Measurements from ENCODE around the gene CFAP57. TPM values are rescaled to one million over a fixed set of nuclear protein-coding genes. Genes with fewer than 3 reads are reported as not detected.

Gene CFAP57
- total RNA-seq, 1 donor from 2014 or later = not detected

- TF ChIP-seq, protein P1, sequence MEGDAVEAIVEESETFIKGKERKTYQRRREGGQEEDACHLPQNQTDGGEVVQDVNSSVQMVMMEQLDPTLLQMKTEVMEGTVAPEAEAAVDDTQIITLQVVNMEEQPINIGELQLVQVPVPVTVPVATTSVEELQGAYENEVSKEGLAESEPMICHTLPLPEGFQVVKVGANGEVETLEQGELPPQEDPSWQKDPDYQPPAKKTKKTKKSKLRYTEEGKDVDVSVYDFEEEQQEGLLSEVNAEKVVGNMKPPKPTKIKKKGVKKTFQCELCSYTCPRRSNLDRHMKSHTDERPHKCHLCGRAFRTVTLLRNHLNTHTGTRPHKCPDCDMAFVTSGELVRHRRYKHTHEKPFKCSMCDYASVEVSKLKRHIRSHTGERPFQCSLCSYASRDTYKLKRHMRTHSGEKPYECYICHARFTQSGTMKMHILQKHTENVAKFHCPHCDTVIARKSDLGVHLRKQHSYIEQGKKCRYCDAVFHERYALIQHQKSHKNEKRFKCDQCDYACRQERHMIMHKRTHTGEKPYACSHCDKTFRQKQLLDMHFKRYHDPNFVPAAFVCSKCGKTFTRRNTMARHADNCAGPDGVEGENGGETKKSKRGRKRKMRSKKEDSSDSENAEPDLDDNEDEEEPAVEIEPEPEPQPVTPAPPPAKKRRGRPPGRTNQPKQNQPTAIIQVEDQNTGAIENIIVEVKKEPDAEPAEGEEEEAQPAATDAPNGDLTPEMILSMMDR (IDR thresholded peaks at IDR 0.05; ENCODE audit: insufficient read depth, low read length, severe bottlenecking) = no peak
- Histone ChIP-seq H3K27me3 (ENCODE audit: control insufficient read depth, insufficient read depth, low read length) (no peaks in the 10 kb centered on the region), H3K4me3 (ENCODE audit: low read depth, low read length) (no peak overlapping the region), H3K36me3 (ENCODE audit: control insufficient read depth, insufficient read depth, low read length) (no peaks in the 10 kb centered on the region)
- FAIRE-seq = no peak
- DNase-seq (ENCODE audit: low read depth) = no peak
Measured at GRCh38 chr1:43246466-43247213, 74.5 kb downstream of the CFAP57 start.

DNA sequence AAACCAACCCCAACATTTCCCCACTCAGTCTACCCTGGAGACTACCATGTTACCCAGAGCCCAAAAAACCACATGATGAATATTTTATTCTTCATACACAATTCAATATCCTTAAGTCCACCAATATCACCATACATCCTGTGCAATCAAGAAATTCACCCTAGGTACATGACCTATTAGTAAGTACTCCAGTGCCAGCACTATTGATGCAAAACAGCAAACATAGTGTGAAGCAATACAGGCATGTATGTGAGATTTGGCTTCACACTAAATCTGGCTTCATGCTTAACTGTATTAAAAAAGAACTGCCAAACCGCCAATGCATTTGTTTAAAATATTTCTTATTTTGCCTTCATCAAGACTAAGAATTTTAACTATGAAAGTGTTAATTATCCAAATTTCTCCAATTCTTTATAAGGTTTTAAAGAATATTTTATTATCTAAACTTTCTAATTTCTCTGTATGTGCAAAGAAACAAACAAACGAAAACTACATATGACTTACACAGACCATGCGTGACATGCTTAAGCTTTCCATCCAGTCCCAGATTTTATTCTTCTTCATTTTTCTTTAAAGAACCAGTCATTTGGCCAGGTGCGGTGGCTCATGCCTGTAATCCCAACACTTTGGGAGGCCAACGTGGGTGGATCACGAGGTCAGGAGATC lies 75.3 kb downstream of the CFAP57 start:
- no peaks in the 10 kb centered on the region for H3K36me3 ChIP-seq (ENCODE audit: control insufficient read depth, insufficient read depth, low read length)
- FAIRE-seq (no peak), DNase-seq (ENCODE audit: low read depth) (no peak)
- TF ChIP-seq, protein P1 (IDR thresholded peaks at IDR 0.05; ENCODE audit: insufficient read depth, low read length, severe bottlenecking) = no peak
- no peak overlapping the region for H3K4me3 ChIP-seq (ENCODE audit: low read depth, low read length)
- H3K27me3 ChIP-seq (ENCODE audit: control insufficient read depth, insufficient read depth, low read length) = peaks cover 1% of the 10 kb centered on the region

- FAIRE-seq (no peak), DNase-seq (ENCODE audit: low read depth) (no peak)
- Histone ChIP-seq H3K36me3 (ENCODE audit: control insufficient read depth, insufficient read depth, low read length) (no peaks in the 10 kb centered on the region), H3K4me3 (ENCODE audit: low read depth, low read length) (no peak overlapping the region), H3K27me3 (ENCODE audit: control insufficient read depth, insufficient read depth, low read length) (peaks cover 1% of the 10 kb centered on the region)
- TF ChIP-seq, protein P1 (IDR thresholded peaks at IDR 0.05; ENCODE audit: insufficient read depth, low read length, severe bottlenecking) = no peak
Measured at GRCh38 chr1:43250351-43250761, 78.2 kb downstream of the CFAP57 start.

DNA sequence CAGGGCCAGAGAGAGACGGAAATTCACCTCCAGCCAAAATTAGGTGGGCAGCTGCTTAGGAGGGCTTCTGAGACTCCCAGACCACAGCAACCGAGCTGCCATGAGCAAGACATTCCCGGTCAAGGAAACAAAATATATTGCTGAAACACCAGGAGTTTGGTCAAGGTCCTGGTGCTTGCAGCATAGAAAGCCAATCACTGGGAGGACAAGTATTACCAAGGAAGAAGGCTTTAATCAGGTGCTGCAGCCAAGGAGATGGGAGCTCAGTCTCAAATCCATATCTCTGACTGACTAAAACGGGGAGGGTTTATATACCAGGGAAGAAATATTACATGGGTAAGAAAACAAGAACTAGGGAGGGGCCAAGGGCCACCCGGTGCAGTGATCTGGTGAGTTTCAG lies 78.9 kb downstream of the CFAP57 start:
- H3K36me3 ChIP-seq (ENCODE audit: control insufficient read depth, insufficient read depth, low read length) = no peaks in the 10 kb centered on the region
- TF ChIP-seq, protein P1 (IDR thresholded peaks at IDR 0.05; ENCODE audit: insufficient read depth, low read length, severe bottlenecking) = no peak
- FAIRE-seq = peak; percentile 18

GRCh38 chr1:43252225-43252624 lies 80.1 kb downstream of the CFAP57 start:
- peaks cover 1% of the 10 kb centered on the region for H3K27me3 ChIP-seq (ENCODE audit: control insufficient read depth, insufficient read depth, low read length)
- FAIRE-seq = no peak

More for the DNA sequence above, 78.9 kb downstream of the CFAP57 start:
- Histone ChIP-seq H3K4me3 (ENCODE audit: low read depth, low read length) (no peak overlapping the region), H3K27me3 (ENCODE audit: control insufficient read depth, insufficient read depth, low read length) (peaks cover 1% of the 10 kb centered on the region)
- no peak for DNase-seq (ENCODE audit: low read depth)

More at GRCh38 chr1:43252225-43252624, 80.1 kb downstream of the CFAP57 start:
- Histone ChIP-seq H3K36me3 (ENCODE audit: control insufficient read depth, insufficient read depth, low read length) (no peaks in the 10 kb centered on the region), H3K4me3 (ENCODE audit: low read depth, low read length) (no peak overlapping the region)
- no peak for DNase-seq (ENCODE audit: low read depth)
- TF ChIP-seq, protein P1 (IDR thresholded peaks at IDR 0.05; ENCODE audit: insufficient read depth, low read length, severe bottlenecking) = no peak

Measured in bronchial epithelial cell (primary cell).